Measurements from ENCODE around the gene HSPB7.

HSPB7 gene

DNA sequence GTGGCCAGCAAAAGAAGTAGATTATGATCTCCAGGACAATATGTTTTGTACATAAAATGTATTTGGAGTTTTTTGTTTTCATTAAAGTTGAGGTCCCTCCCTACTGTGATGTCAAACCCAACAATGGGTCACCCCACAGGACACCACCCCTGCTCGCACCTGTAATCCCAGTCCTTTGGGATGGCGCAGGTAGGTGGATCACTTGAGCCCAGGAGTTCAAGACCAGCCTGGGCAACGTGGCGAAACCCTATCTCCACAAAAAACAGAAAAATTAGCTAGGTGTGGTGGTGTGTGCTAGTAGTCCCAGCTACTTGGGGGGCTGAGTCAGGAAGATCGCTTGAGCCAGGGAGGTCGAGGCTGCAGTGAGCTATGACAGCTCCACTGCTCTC lies 50.9 kb downstream of the HSPB7 start:
- Histone ChIP-seq H3K27me3 (no peaks in the 10 kb centered on the region), H3K4me3 (ENCODE audit: low read depth, low read length) (no peak overlapping the region), H3K36me3 (no peaks in the 10 kb centered on the region), H3K4me1 (no peaks in the 10 kb centered on the region), H3K9me3 (no peaks in the 10 kb centered on the region)
- TF ChIP-seq, protein P1, sequence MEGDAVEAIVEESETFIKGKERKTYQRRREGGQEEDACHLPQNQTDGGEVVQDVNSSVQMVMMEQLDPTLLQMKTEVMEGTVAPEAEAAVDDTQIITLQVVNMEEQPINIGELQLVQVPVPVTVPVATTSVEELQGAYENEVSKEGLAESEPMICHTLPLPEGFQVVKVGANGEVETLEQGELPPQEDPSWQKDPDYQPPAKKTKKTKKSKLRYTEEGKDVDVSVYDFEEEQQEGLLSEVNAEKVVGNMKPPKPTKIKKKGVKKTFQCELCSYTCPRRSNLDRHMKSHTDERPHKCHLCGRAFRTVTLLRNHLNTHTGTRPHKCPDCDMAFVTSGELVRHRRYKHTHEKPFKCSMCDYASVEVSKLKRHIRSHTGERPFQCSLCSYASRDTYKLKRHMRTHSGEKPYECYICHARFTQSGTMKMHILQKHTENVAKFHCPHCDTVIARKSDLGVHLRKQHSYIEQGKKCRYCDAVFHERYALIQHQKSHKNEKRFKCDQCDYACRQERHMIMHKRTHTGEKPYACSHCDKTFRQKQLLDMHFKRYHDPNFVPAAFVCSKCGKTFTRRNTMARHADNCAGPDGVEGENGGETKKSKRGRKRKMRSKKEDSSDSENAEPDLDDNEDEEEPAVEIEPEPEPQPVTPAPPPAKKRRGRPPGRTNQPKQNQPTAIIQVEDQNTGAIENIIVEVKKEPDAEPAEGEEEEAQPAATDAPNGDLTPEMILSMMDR (IDR thresholded peaks at IDR 0.05; ENCODE audit: low read depth, low read length) = no peak
- DNase-seq = no peak

- Histone ChIP-seq H3K4me3 (ENCODE audit: low read depth, low read length) (no peak overlapping the region), H3K27me3 (no peaks in the 10 kb centered on the region), H3K9me3 (no peaks in the 10 kb centered on the region), H3K4me1 (no peaks in the 10 kb centered on the region), H3K36me3 (no peaks in the 10 kb centered on the region)
- TF ChIP-seq, protein P1 (IDR thresholded peaks at IDR 0.05; ENCODE audit: low read depth, low read length) = no peak
- DNase-seq = no peak
Observed at GRCh38 chr1:15966081-15966955, 51.5 kb downstream of the HSPB7 start.

DNA sequence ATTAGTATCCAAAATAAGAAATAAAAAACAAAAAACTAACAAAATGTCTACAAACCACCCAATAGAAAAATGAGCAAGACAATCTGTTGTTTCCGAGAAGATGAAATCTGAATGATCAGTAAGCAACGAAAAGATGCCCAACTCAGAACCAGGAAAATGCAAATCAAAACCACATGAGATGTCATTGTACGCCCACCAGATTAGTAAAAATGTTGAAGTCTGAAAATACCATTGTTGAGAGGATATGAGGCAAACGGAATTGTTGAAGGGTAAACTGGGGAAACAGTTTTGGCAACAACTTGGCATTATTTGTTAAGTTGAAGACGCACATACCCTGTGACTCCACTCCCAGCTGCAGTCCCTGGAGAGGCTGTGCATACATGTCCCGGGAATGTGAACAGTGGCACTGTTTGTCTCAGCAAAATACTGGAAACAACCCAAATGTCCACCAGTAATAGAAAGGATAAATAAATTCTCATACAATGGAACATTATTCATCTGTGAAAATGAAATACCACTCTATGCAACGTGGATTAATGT lies 52.5 kb downstream of the HSPB7 start:
- TF ChIP-seq, protein P1 (IDR thresholded peaks at IDR 0.05; ENCODE audit: low read depth, low read length) = no peak
- H3K4me3 ChIP-seq (ENCODE audit: low read depth, low read length) = no peak overlapping the region
- H3K27me3 ChIP-seq = no peaks in the 10 kb centered on the region
- H3K36me3 ChIP-seq = no peaks in the 10 kb centered on the region
- H3K9me3 ChIP-seq = no peaks in the 10 kb centered on the region
- DNase-seq = no peak
- no peaks in the 10 kb centered on the region for H3K4me1 ChIP-seq

Data from BE2C (cell line).